Ishikawa (cell line): ENCODE results near the gene EP400.

Source experiments
- CEBPB ChIP-seq: IDR thresholded peaks from 2 replicates; pipeline ENCODE4 v1.6.1; 2012
- CREB1 ChIP-seq: IDR thresholded peaks from 2 replicates; pipeline ENCODE4 v1.6.1; 2012; ENCODE audit warnings: low read depth
- EGR1 ChIP-seq: IDR thresholded peaks from 2 replicates; pipeline ENCODE4 v1.6.1; 2012
- EP300 ChIP-seq: IDR thresholded peaks from 2 replicates; pipeline ENCODE4 v1.6.1; 2012; ENCODE audit warnings: borderline replicate concordance
- FOXM1 ChIP-seq: IDR thresholded peaks from 2 replicates; pipeline ENCODE4 v1.6.1; 2012; ENCODE audit warnings: low read depth, borderline replicate concordance
- MAX ChIP-seq: IDR thresholded peaks from 2 replicates; pipeline ENCODE4 v1.6.1; 2012
- NFIC ChIP-seq: IDR thresholded peaks from 2 replicates; pipeline ENCODE4 v1.6.1; 2012
- RAD21 ChIP-seq: IDR thresholded peaks from 2 replicates; pipeline ENCODE4 v1.6.1; 2012; ENCODE audit warnings: low read depth
- REST ChIP-seq: IDR thresholded peaks from 2 replicates; pipeline ENCODE4 v1.6.1; 2012; ENCODE audit warnings: low read depth, mild to moderate bottlenecking
- TAF1 ChIP-seq: IDR thresholded peaks from 2 replicates; pipeline ENCODE4 v1.6.1; 2012; ENCODE audit warnings: low read depth, mild to moderate bottlenecking
- TCF12 ChIP-seq: IDR thresholded peaks from 2 replicates; pipeline ENCODE4 v1.6.1; 2012; ENCODE audit warnings: low read depth
- TEAD4 ChIP-seq: IDR thresholded peaks from 2 replicates; pipeline ENCODE4 v1.6.1; 2012
- USF1 ChIP-seq: IDR thresholded peaks from 2 replicates; pipeline ENCODE4 v1.6.1; 2012
- YY1 ChIP-seq: IDR thresholded peaks from 2 replicates; pipeline ENCODE4 v1.6.1; 2012; ENCODE audit warnings: low read depth
- ZBTB7A ChIP-seq: IDR thresholded peaks from 2 replicates; pipeline ENCODE4 v1.6.1; 2012; ENCODE audit warnings: low read depth

EP400 gene

GRCh38 chr12:132003846-132004245 is 54.1 kb downstream of the EP400 start:
- TF ChIP-seq RAD21 = no peak
- no peak for TF ChIP-seq FOXM1
- no peak for TF ChIP-seq YY1
- TF ChIP-seq CREB1 = no peak
- TF ChIP-seq TAF1 = no peak
- no peak for TF ChIP-seq EGR1

GRCh38 chr12:132004946-132005345 is 55.2 kb downstream of the EP400 start:
- TF ChIP-seq USF1 (no peak), ZBTB7A (no peak), NFIC (no peak), TAF1 (no peak), CEBPB (no peak), FOXM1 (no peak), YY1 (no peak), TCF12 (no peak), EGR1 (no peak), EP300 (no peak), CREB1 (no peak), MAX (no peak), REST (no peak), RAD21 (no peak), TEAD4 (no peak)

GRCh38 chr12:132006056-132006680 is 56.4 kb downstream of the EP400 start:
- TF ChIP-seq FOXM1 = no peak
- no peak for TF ChIP-seq NFIC
- TF ChIP-seq EP300 = no peak
- TF ChIP-seq CEBPB = no peak
- no peak for TF ChIP-seq EGR1
- TF ChIP-seq TEAD4 = no peak
- TF ChIP-seq USF1 = no peak
- no peak for TF ChIP-seq TCF12
- no peak for TF ChIP-seq CREB1
- TF ChIP-seq YY1 = no peak
- no peak for TF ChIP-seq REST
- no peak for TF ChIP-seq RAD21
- TF ChIP-seq MAX = no peak
- no peak for TF ChIP-seq ZBTB7A
- no peak for TF ChIP-seq TAF1

GRCh38 chr12:132007041-132007440 is 57.3 kb downstream of the EP400 start:
- TF ChIP-seq EP300 = no peak
- no peak for TF ChIP-seq EGR1

- TF ChIP-seq YY1 (no peak), USF1 (no peak), CREB1 (no peak)
These were observed 59.7 kb downstream of the EP400 start for GRCh38 chr12:132009336-132009859.
